Urinary bladder (tissue), 4 donors: ENCODE results near the gene FOXE3. TPM values are rescaled to one million over a fixed set of nuclear protein-coding genes. Genes with fewer than 3 reads are reported as not detected.

ENCODE experiments used
- DNase-seq: peaks from one replicate; pipeline ENCODE4 v3.0.0-alpha.2; 2015; ENCODE audit errors: extremely low spot score
- H3K27ac ChIP-seq: one replicate; pipeline ENCODE4 v1.5.1; 2013; ENCODE audit warnings: low read depth, mild to moderate bottlenecking, moderate library complexity
- H3K36me3 ChIP-seq: one replicate; pipeline ENCODE4 v1.6.1; 2013; ENCODE audit warnings: mild to moderate bottlenecking, moderate library complexity; ENCODE audit not compliant: insufficient read depth
- H3K4me1 ChIP-seq: one replicate; pipeline ENCODE4 v1.6.1; 2013; ENCODE audit warnings: mild to moderate bottlenecking, moderate library complexity; ENCODE audit not compliant: insufficient read depth
- H3K4me3 ChIP-seq: one replicate; pipeline ENCODE4 v1.5.1; 2013; ENCODE audit warnings: low read depth, low read length
- WGBS: extraction: QIAGEN DNeasy Blood & Tissue Kit; methylation state at CpG from one replicate; pipeline ENCODE4 v1.1.7; 2013; 5-methylcytosine and 5-hydroxymethylcytosine counted together
- polyA plus RNA-seq: library from polyadenylated mRNA; stranded (reverse); fragments of 200-250 nt; gene quantifications from one replicate; pipeline ENCODE4 v1.2.3, GENCODE V29; 2013
- total RNA-seq: library from RNA; depleted of rRNA; stranded (reverse); fragments of >200 nt; gene quantifications from one replicate; pipeline ENCODE4 v1.2.3, GENCODE V29; 2014
- donor health status: healthy with polysubstance abuse.
- donor health status: healthy.

Gene FOXE3
- total and polyA plus RNA-seq, 2 donors: not detected

GRCh38 chr1:47459253-47459788 is 43.2 kb downstream of the FOXE3 start:
- WGBS: 16% methylated on average over 11 of the region's 11 CpGs
- Histone ChIP-seq H3K36me3 (no peaks in the 10 kb centered on the region), H3K4me1 (no peaks in the 10 kb centered on the region), H3K27ac (no peak overlapping the region), H3K4me3 (no peak overlapping the region)
- DNase-seq: no peak

- WGBS: 10% methylated on average over 5 of the region's 5 CpGs
Measured at GRCh38 chr1:47460040-47460439, 44.0 kb downstream of the FOXE3 start.

GRCh38 chr1:47460456-47460855 is 44.4 kb downstream of the FOXE3 start:
- DNase-seq: no peak
- Histone ChIP-seq H3K36me3 (no peaks in the 10 kb centered on the region), H3K4me3 (no peak overlapping the region), H3K4me1 (no peaks in the 10 kb centered on the region), H3K27ac (no peak overlapping the region)

More at GRCh38 chr1:47460040-47460439, 44.0 kb downstream of the FOXE3 start:
- Histone ChIP-seq H3K36me3 (no peaks in the 10 kb centered on the region), H3K4me3 (no peak overlapping the region), H3K4me1 (no peaks in the 10 kb centered on the region), H3K27ac (no peak overlapping the region)
- no peak for DNase-seq

GRCh38 chr1:47465605-47466004 is 49.5 kb downstream of the FOXE3 start:
- Histone ChIP-seq H3K36me3 (no peaks in the 10 kb centered on the region), H3K27ac (no peak overlapping the region), H3K4me1 (no peaks in the 10 kb centered on the region), H3K4me3 (no peak overlapping the region)
- 26% methylated on average over 3 of the region's 3 CpGs for WGBS
- no peak for DNase-seq

Other genes starting within 250 kb of the FOXE3 start
- not detected for gene PDZK1IP1, start 226.2 kb upstream of the FOXE3 start, total RNA-seq
- 0.20 TPM for gene PDZK1IP1, start 226.2 kb upstream of the FOXE3 start, polyA plus RNA-seq
- 4.2 TPM for gene TAL1, start 184.1 kb upstream of the FOXE3 start, total RNA-seq
- 4.0 TPM for gene TAL1, start 184.1 kb upstream of the FOXE3 start, polyA plus RNA-seq
- 13.0 TPM for gene STIL, start 102.1 kb upstream of the FOXE3 start, total RNA-seq
- 0.53 TPM for gene STIL, start 102.1 kb upstream of the FOXE3 start, polyA plus RNA-seq
- 146 TPM for gene CMPK1, start 82.5 kb upstream of the FOXE3 start, total RNA-seq
- 92.0 TPM for gene CMPK1, start 82.5 kb upstream of the FOXE3 start, polyA plus RNA-seq
- 0.85 TPM for gene FOXD2, start 21.8 kb downstream of the FOXE3 start, total RNA-seq
- gene FOXD2, start 21.8 kb downstream of the FOXE3 start, polyA plus RNA-seq: 0.19 TPM